ENCODE measurements around the gene MYH4. TPM values are rescaled to one million over a fixed set of nuclear protein-coding genes. Genes with fewer than 3 reads are reported as not detected.

Gene MYH4
- total and polyA plus RNA-seq, 9 of the 15 experiments (the other 6 are each of a cell fraction or from before 2014, with no cell fraction given): not detected

- ChIA-PET CTCF (ENCODE audit: low intra/inter-chr PET ratio) (no interaction called here), POLR2A (interaction anchor here (0.9 kb wide), 1 partner anchor 9 kb away, joined by 3 read pairs; no protein-coding TSS in a partner anchor)
- Histone ChIP-seq H2AFZ (ENCODE audit: low read depth, low read length) (no peak overlapping the region), H3K9me3 (replicated peaks; ENCODE audit: control insufficient read depth, insufficient read depth, low read depth, low read length) (no peaks in the 10 kb centered on the region), H3K27ac (ENCODE audit: extremely low read depth, low read depth, low read length) (no peak overlapping the region), H3K9me1 (ENCODE audit: control insufficient read depth, insufficient read depth, low read length) (no peaks in the 10 kb centered on the region), H3K4me3 (no peak overlapping the region), H3K27me3 (ENCODE audit: control insufficient read depth in 2 of 2, insufficient read depth in 2 of 2, low read length in 2 of 2) (no peaks in the 10 kb centered on the region), H3K9ac (ENCODE audit: insufficient read depth in 1 of 2, low read depth in 2 of 2, low read length in 2 of 2) (no peak overlapping the region), H3K4me1 (replicated peaks in 1 of 2; ENCODE audit: control insufficient read depth in 2 of 2, insufficient read depth in 2 of 2, low read length in 2 of 2) (no peaks in the 10 kb centered on the region; a peak in 1 of 5 replicates), H3K79me2 (ENCODE audit: control insufficient read depth, insufficient read depth, low read length) (no peaks in the 10 kb centered on the region), H3K4me2 (ENCODE audit: insufficient read depth, low read length) (no peak overlapping the region), H3K36me3 (ENCODE audit: control insufficient read depth, insufficient read depth, low read length) (no peaks in the 10 kb centered on the region), H4K20me1 (replicated peaks; ENCODE audit: control insufficient read depth, insufficient read depth, low read length) (no peaks in the 10 kb centered on the region)
- TF ChIP-seq GATAD2B (IDR thresholded peaks at IDR 0.05; ENCODE audit: borderline replicate concordance): no peak
- TF ChIP-seq SLC30A9 (CRISPR knock-in tag; IDR thresholded peaks at IDR 0.05): no peak
- no peak for TF ChIP-seq ZNF511 (CRISPR knock-in tag; IDR thresholded peaks at IDR 0.05)
- no peak for TF ChIP-seq CCAR2 (IDR thresholded peaks at IDR 0.05; ENCODE audit: low read depth, low read length)
- TF ChIP-seq FOXA3 (CRISPR knock-in tag; conservative IDR thresholded peaks at IDR 0.05 in 1 of 2, IDR thresholded peaks at IDR 0.05 in 1 of 2): no peak
- no peak for TF ChIP-seq SMAD2 (IDR thresholded peaks at IDR 0.05; ENCODE audit: low read depth, low read length)
- no peak for TF ChIP-seq CHAMP1 (IDR thresholded peaks at IDR 0.05)
- 0 out of 2 replicates have a peak, but pooled peaks have one; percentile 27 for TF ChIP-seq FOSL1 (tag; conservative IDR thresholded peaks at IDR 0.05)
- BruUV-seq (replicated peaks): no TSS peak
- FAIRE-seq (no peak), ATAC-seq (no peak), DNase-seq (ENCODE audit: extremely low read depth in 1 of 4, low spot score in 3 of 4) (no peak)
- in situ Hi-C loops (cut with MboI) (no loop called here), intact Hi-C loops (cut with micrococcal nuclease) (no loop called here)
- WGBS (ENCODE audit: insufficient coverage, low coverage, missing lambda C conversion rate): 0% methylated on average over 2 of the region's 6 CpGs
Observed at GRCh38 chr17:10394201-10394887, 75.0 kb downstream of the MYH4 start.

Other genes starting within 250 kb of the MYH4 start
- gene MYH13, start 96.6 kb downstream of the MYH4 start, total RNA-seq (2014; rRNA removed): not detected in 2 replicates
- not detected in 2 replicates for gene MYH13, start 96.6 kb downstream of the MYH4 start, total RNA-seq (2014; rRNA removed; fragmentation: Illumina TruSeq; extraction: Trizol)
- not detected in 2 replicates for gene MYH13, start 96.6 kb downstream of the MYH4 start, total RNA-seq (2015; rRNA removed; fragmentation: Illumina TruSeq; extraction: Trizol)
- gene MYH13, start 96.6 kb downstream of the MYH4 start, total RNA-seq (2021): not detected in 2 replicates
- gene MYH13, start 96.6 kb downstream of the MYH4 start, polyA plus RNA-seq (2011; rRNA removed): not detected in 2 replicates
- not detected in 2 replicates for gene MYH13, start 96.6 kb downstream of the MYH4 start, polyA plus RNA-seq (2014; fragmentation: Illumina TruSeq; extraction: Trizol)
- gene MYH13, start 96.6 kb downstream of the MYH4 start, polyA plus RNA-seq (2014; fragmentation: Nextera tagmentation; extraction: Ambion mirVana): under 1 TPM in 1 of 2 experiments, not detected in 1; 0.01 TPM
- not detected in 2 replicates for gene MYH13, start 96.6 kb downstream of the MYH4 start, polyA plus RNA-seq (2014; rRNA removed)
- not detected in 2 replicates for gene MYH8, start 47.6 kb downstream of the MYH4 start, total RNA-seq (2014; rRNA removed)
- gene MYH8, start 47.6 kb downstream of the MYH4 start, total RNA-seq (2014; rRNA removed; fragmentation: Illumina TruSeq; extraction: Trizol): not detected in 2 replicates
- gene MYH8, start 47.6 kb downstream of the MYH4 start, total RNA-seq (2015; rRNA removed; fragmentation: Illumina TruSeq; extraction: Trizol): not detected in 2 replicates
- not detected in 2 replicates for gene MYH8, start 47.6 kb downstream of the MYH4 start, total RNA-seq (2021)
- gene MYH8, start 47.6 kb downstream of the MYH4 start, polyA plus RNA-seq (2011; rRNA removed): not detected in 2 replicates
- gene MYH8, start 47.6 kb downstream of the MYH4 start, polyA plus RNA-seq (2014; fragmentation: Illumina TruSeq; extraction: Trizol): not detected in 2 replicates
- gene MYH8, start 47.6 kb downstream of the MYH4 start, polyA plus RNA-seq (2014; fragmentation: Nextera tagmentation; extraction: Ambion mirVana): under 1 TPM; 0.01 to 0.03 TPM
- 0.05 TPM in 1 of 2 replicates, not detected in the other for gene MYH8, start 47.6 kb downstream of the MYH4 start, polyA plus RNA-seq (2014; rRNA removed)
- not detected in 2 replicates for gene MYH1, start 49.0 kb upstream of the MYH4 start, total RNA-seq (2014; rRNA removed)
- not detected in 2 replicates for gene MYH1, start 49.0 kb upstream of the MYH4 start, total RNA-seq (2014; rRNA removed; fragmentation: Illumina TruSeq; extraction: Trizol)
- not detected in 2 replicates for gene MYH1, start 49.0 kb upstream of the MYH4 start, total RNA-seq (2015; rRNA removed; fragmentation: Illumina TruSeq; extraction: Trizol)
- not detected in 2 replicates for gene MYH1, start 49.0 kb upstream of the MYH4 start, total RNA-seq (2021)
- gene MYH1, start 49.0 kb upstream of the MYH4 start, polyA plus RNA-seq (2011; rRNA removed): not detected in 2 replicates
- gene MYH1, start 49.0 kb upstream of the MYH4 start, polyA plus RNA-seq (2014; fragmentation: Illumina TruSeq; extraction: Trizol): not detected in 2 replicates
- gene MYH1, start 49.0 kb upstream of the MYH4 start, polyA plus RNA-seq (2014; fragmentation: Nextera tagmentation; extraction: Ambion mirVana): not detected
- gene MYH1, start 49.0 kb upstream of the MYH4 start, polyA plus RNA-seq (2014; rRNA removed): not detected in 2 replicates
- gene MYH2, start 80.1 kb upstream of the MYH4 start, total RNA-seq (2014; rRNA removed): not detected in 2 replicates
- not detected in 2 replicates for gene MYH2, start 80.1 kb upstream of the MYH4 start, total RNA-seq (2014; rRNA removed; fragmentation: Illumina TruSeq; extraction: Trizol)
- gene MYH2, start 80.1 kb upstream of the MYH4 start, total RNA-seq (2015; rRNA removed; fragmentation: Illumina TruSeq; extraction: Trizol): not detected in 2 replicates
- gene MYH2, start 80.1 kb upstream of the MYH4 start, total RNA-seq (2021): not detected in 2 replicates
- not detected in 2 replicates for gene MYH2, start 80.1 kb upstream of the MYH4 start, polyA plus RNA-seq (2011; rRNA removed)
- not detected in 2 replicates for gene MYH2, start 80.1 kb upstream of the MYH4 start, polyA plus RNA-seq (2014; fragmentation: Illumina TruSeq; extraction: Trizol)
- gene MYH2, start 80.1 kb upstream of the MYH4 start, polyA plus RNA-seq (2014; fragmentation: Nextera tagmentation; extraction: Ambion mirVana): not detected
- not detected in 2 replicates for gene MYH2, start 80.1 kb upstream of the MYH4 start, polyA plus RNA-seq (2014; rRNA removed)
- gene MYH3, start 187.8 kb upstream of the MYH4 start, total RNA-seq (2014; rRNA removed): 0.12 and 0.36 TPM in 2 replicates
- 0.38 and 0.44 TPM in 2 replicates for gene MYH3, start 187.8 kb upstream of the MYH4 start, total RNA-seq (2014; rRNA removed; fragmentation: Illumina TruSeq; extraction: Trizol)
- gene MYH3, start 187.8 kb upstream of the MYH4 start, total RNA-seq (2015; rRNA removed; fragmentation: Illumina TruSeq; extraction: Trizol): 0.30 and 0.51 TPM in 2 replicates
- gene MYH3, start 187.8 kb upstream of the MYH4 start, total RNA-seq (2021): 0.07 and 0.35 TPM in 2 replicates
- gene MYH3, start 187.8 kb upstream of the MYH4 start, polyA plus RNA-seq (2011; rRNA removed): 0.75 and 0.91 TPM in 2 replicates
- 0.44 and 0.51 TPM in 2 replicates for gene MYH3, start 187.8 kb upstream of the MYH4 start, polyA plus RNA-seq (2014; fragmentation: Illumina TruSeq; extraction: Trizol)
- under 1 TPM in 1 of 2 experiments, not detected in 1; 0.31 TPM for gene MYH3, start 187.8 kb upstream of the MYH4 start, polyA plus RNA-seq (2014; fragmentation: Nextera tagmentation; extraction: Ambion mirVana)
- 0.22 and 0.24 TPM in 2 replicates for gene MYH3, start 187.8 kb upstream of the MYH4 start, polyA plus RNA-seq (2014; rRNA removed)
- 40.9 and 51.1 TPM in 2 replicates for gene SCO1, start 228.0 kb upstream of the MYH4 start, total RNA-seq (2014; rRNA removed)
- 24.1 and 24.6 TPM in 2 replicates for gene SCO1, start 228.0 kb upstream of the MYH4 start, total RNA-seq (2014; rRNA removed; fragmentation: Illumina TruSeq; extraction: Trizol)
- 19.7 and 20.5 TPM in 2 replicates for gene SCO1, start 228.0 kb upstream of the MYH4 start, total RNA-seq (2015; rRNA removed; fragmentation: Illumina TruSeq; extraction: Trizol)
- gene SCO1, start 228.0 kb upstream of the MYH4 start, total RNA-seq (2021): 32.9 and 35.1 TPM in 2 replicates
- 17.3 and 22.1 TPM in 2 replicates for gene SCO1, start 228.0 kb upstream of the MYH4 start, polyA plus RNA-seq (2011; rRNA removed)
- 16.0 and 16.6 TPM in 2 replicates for gene SCO1, start 228.0 kb upstream of the MYH4 start, polyA plus RNA-seq (2014; fragmentation: Illumina TruSeq; extraction: Trizol)
- 1 to 10 TPM; 7.1 to 8.6 TPM for gene SCO1, start 228.0 kb upstream of the MYH4 start, polyA plus RNA-seq (2014; fragmentation: Nextera tagmentation; extraction: Ambion mirVana)
- gene SCO1, start 228.0 kb upstream of the MYH4 start, polyA plus RNA-seq (2014; rRNA removed): 28.1 and 35.6 TPM in 2 replicates
- gene ADPRM, start 228.0 kb upstream of the MYH4 start, total RNA-seq (2014; rRNA removed): 4.0 and 4.7 TPM in 2 replicates
- gene ADPRM, start 228.0 kb upstream of the MYH4 start, total RNA-seq (2014; rRNA removed; fragmentation: Illumina TruSeq; extraction: Trizol): 9.0 and 10.0 TPM in 2 replicates
- gene ADPRM, start 228.0 kb upstream of the MYH4 start, total RNA-seq (2015; rRNA removed; fragmentation: Illumina TruSeq; extraction: Trizol): 4.6 and 5.2 TPM in 2 replicates
- 5.1 and 5.3 TPM in 2 replicates for gene ADPRM, start 228.0 kb upstream of the MYH4 start, total RNA-seq (2021)
- gene ADPRM, start 228.0 kb upstream of the MYH4 start, polyA plus RNA-seq (2011; rRNA removed): 11.4 and 11.5 TPM in 2 replicates
- 6.0 and 6.2 TPM in 2 replicates for gene ADPRM, start 228.0 kb upstream of the MYH4 start, polyA plus RNA-seq (2014; fragmentation: Illumina TruSeq; extraction: Trizol)
- gene ADPRM, start 228.0 kb upstream of the MYH4 start, polyA plus RNA-seq (2014; fragmentation: Nextera tagmentation; extraction: Ambion mirVana): 10 to 100 TPM; 13.8 to 17.6 TPM
- 5.5 and 5.6 TPM in 2 replicates for gene ADPRM, start 228.0 kb upstream of the MYH4 start, polyA plus RNA-seq (2014; rRNA removed)